Mucosa of gallbladder (tissue), 1 donor: ENCODE data around the gene PDLIM4. TPM values are rescaled to one million over a fixed set of nuclear protein-coding genes. Genes with fewer than 3 reads are reported as not detected.

ENCODE experiments used
- DNase-seq: peaks from one replicate; pipeline ENCODE4 v3.0.0-alpha.2; 2020; ENCODE audit warnings: low spot score
- total RNA-seq: library from RNA; stranded (reverse); gene quantifications from one replicate; pipeline ENCODE4 v1.2.1, GENCODE V29; 2021
- donor health status: DM: no; HTN: no; CAD: no.

The PDLIM4 gene
- total RNA-seq, 1 donor from 2014 or later = 20.7 TPM

- DNase-seq = no peak
Observed at GRCh38 chr5:132281856-132282614, 24.5 kb downstream of the PDLIM4 start.

GRCh38 chr5:132283423-132284043, 26.0 kb downstream of the PDLIM4 start:
- no peak for DNase-seq

GRCh38 chr5:132289097-132289496, 31.6 kb downstream of the PDLIM4 start:
- DNase-seq = no peak

DNA sequence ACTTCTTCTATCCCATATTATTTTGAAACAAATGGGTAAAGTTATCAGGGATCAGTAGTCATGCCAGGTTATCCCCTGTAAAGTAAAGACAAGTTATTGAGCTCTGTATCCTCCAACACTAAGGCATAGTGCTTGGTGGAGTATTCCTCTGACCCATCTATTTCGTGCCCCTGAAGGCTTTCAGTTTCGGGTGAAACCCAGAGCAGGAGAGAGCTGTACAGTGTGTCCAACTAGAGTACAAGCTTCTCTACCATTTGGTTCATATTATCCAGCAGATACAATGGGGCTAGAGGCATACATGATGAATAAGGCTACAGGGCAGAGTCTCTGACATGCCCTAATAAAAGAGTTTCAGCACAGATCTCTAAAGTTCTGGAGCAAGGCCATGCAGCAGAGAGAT, 33.5 kb downstream of the PDLIM4 start:
- DNase-seq = no peak

DNA sequence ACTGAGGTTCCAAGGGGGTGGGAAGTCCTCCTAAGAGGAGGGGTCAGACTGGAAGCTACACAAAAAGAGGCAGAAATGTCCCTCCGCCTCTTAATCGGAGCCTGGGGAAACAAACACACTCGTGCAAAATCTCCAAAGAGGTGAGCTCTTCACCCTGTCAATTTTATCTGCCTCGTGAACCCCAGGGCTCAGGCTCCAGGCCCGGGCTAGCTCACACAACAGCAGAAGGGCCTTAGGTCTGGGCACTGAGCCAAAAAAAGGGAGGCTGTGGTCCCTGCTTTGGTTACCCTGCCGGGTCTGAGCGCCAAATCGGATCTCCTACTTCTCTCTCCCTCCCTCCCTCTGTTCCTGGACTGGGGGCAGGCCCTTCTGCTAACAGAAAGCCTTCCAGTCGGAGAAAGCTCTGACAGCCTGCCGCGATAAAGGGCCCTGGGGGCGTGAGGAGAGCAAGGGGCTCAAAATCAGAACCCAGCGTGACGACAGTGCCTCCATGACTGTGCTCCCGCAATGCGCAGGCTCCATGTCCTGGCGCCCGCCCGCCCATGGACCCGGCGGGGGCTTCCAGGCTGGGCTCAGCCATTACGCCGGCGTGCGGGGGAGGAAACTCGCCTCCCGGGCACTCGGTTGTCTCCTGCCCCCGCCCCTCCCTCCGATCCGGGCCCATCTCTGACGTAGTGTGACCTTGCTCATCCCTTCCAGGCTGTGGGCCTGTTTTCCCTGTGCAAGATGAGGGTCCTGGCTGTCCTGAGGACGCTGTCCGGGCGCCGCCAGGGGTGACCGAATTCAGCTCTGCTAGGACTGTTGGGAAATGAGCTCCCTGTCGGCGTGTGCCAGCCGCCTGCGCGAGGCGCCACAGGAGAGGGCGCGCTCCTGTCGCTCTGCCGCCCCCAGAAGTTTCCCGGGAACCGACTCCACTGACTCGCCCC, 35.8 kb downstream of the PDLIM4 start:
- peak; percentile 82 for DNase-seq

GRCh38 chr5:132293992-132294727, 36.7 kb downstream of the PDLIM4 start, which contains the start of gene SLC22A4:
SLC22A4 (plus strand) TSS chr5:132294394; CDS start chr5:132294617, 223 bp downstream.
- peak; percentile 88 for DNase-seq

GRCh38 chr5:132294728-132295504, 37.4 kb downstream of the PDLIM4 start:
- DNase-seq = peak; percentile 38

DNA sequence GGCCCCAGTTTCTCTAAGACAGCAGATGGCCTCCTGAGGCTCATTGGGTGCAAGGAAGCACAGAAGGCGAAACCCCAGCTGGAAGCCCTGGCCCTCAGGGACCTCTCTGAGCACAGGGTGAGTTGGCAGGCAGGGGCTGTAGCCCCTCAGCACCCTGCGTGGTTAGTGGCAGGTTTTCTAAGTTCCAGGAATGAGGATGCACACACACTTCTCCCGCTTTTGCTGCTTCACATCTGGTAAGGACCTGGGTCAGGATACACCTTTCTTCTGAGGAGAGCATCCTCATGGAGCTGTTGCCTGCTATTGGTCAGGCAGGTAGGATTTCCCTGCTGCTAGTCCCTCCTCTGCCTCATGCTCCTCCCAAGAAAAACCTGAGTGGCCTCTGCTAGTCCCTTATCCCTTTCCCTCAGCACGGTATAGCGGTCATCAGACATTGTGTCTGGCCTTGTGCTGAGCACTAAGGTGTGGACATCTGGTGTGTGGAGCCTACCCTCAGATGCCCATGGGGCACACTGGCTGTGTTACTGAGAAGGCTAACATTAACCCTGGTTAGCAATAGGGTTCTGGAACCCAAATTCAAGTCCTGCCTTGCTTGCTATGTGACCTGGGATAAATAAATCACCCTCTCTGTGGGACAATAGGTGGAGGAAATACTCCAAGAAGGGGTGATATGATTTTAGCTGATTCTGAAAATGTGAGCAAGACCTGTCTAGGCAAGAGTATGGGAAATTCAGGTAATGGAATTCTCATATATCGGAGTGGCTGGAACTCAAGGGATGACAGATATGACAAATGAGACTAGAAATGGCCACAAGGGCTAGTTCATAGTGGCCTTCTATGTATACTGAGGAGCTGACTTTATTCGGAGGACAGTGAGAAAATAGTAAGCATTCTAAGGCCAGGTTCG, 38.3 kb downstream of the PDLIM4 start:
- no peak for DNase-seq

DNA sequence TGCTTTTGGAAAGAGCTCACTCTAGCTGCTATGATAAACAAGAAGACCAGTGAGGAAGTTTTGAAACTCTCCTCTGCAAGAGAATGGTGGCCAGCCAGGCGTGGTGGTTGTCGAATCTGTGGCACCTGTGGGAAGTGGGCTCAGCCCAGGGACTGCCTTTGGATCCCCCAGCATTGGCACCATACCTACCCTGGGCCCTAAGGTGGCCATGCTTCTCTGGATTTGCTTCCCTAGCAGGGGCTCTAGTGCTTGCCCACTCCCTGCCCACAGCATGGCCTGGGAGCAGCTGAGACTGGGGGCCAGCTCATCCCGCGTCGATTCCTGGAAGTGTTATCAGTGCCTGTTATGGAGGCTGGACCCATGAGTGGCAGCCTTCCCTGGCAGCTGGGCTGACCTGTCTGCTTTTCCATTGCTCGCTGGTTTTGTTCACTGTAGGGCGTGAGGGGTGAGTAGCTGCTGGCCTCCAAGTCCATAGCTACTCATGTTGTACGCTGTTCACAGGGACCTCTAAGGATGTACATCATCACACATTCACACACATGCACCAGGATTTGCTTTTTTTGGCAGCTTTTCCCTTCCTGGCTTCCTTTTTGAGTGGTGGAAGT, 39.0 kb downstream of the PDLIM4 start:
- no peak for DNase-seq

DNA sequence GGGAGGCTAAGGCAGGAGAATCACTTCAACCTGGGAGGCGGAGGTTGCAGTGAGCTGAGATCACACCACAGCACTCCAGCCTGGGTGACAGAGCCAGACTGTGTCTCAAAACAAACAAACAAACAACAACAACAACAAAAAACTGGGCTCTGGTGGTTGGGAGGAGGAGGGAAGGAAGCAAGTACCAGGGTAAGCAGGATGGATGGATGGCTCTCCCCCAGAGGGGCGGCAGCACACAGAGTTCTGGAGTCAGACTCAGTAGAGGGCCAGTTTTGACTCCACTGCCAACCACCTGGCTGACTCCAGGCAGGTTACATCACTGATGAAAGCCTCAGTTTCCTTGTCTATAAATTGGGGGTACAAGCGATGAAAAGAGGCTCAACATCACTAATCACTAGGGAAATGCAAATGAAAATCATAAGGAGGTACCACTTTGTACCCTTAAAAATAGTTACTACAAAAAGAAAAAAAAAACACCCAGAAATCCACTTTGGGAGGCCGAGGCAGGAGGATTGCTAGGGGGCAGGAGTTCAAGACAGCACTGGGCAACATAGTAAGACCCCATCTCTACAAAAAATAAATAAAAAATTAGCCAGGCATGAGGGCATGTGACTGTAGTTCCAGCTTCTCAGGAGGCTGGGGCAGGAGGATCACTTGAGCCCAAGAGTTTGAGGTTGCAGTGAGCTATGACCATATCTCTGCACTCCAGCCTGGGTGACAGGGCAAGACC, 39.9 kb downstream of the PDLIM4 start:
- no peak for DNase-seq

DNA sequence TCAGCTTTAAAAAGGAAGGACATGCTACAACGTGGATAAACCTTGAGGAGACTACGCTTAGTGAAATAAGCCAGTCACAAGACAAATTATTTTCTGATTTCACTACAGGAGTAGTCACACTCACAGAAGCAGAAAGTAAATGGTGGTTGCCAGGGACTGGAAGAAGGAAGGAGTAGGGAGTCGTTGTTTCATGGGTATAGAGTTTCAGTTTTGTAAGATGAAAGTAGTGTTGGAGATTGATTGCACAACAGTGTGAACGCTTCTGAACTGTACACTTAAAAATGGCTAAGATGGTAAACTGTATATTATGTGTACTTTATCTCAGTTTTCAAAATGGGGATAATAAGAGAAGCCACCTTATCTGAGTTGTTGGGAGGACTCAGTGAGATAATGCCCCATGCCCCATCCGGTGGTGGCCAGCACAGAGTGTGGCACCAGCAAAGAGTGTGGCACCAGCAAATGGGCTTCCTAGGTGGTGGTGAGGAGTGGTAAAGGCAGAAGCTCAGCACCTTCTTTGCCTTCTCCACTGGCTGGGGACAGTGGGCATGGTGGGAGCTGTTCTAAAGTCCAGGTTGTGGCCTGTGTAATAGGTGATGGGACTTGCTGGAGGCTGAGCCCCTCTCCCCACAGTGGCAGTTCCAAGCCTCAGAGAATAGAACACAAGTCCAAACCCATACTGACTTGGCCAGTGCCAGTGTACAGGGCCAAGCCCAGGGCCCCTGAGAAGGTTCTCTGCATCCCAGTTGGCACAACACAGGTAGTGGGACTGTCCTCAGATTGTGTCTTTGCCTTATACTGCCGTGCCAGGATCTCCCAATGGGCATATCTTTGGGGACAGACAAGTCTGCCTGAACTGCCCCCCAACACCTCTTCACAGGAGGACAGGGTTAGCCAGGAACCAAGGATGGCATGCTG, 41.1 kb downstream of the PDLIM4 start:
- no peak for DNase-seq

- DNase-seq = no peak
Observed at GRCh38 chr5:132299917-132300316, 42.4 kb downstream of the PDLIM4 start.

DNA sequence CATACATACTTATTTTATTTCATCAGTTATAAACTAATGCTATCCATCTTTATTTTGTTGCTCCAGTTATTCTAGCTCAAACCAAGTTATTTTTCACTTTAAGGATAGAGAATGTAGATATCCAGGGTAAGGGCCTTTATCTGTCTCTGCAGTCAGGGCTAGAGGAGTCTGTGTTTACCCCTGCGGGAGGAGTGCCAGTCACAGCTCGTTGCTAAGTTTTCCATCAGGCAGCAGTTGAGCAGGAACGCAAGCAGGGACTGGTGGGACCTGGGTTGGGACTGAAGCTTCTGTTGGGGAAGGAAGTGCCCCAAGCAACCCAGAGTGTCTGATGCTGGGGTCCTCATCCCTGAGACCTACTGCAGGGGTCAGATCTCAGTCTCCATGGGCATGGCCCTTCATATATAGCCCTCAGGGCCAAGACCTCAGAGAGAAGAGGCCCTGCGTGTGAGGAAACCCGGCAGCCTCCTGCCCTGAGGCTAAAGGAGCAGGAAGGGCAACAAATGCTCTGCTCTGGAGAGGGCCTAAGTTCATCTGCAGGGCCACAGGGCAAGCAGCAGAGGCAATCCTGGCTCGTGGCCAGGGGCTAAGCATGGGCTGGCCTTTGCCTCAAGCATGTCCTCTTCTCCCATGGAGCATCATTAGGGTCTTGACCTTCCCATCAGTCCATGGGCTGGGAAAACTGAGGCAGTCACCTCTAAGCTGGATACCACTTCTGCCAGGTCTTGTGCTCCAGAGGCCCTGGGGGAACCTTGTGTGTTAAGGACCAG, 43.3 kb downstream of the PDLIM4 start:
- DNase-seq = no peak

- DNase-seq = peak; percentile 23
Observed at GRCh38 chr5:132301344-132302271, 44.1 kb downstream of the PDLIM4 start.

- DNase-seq = no peak
Observed at GRCh38 chr5:132302413-132302812, 44.9 kb downstream of the PDLIM4 start.

DNA sequence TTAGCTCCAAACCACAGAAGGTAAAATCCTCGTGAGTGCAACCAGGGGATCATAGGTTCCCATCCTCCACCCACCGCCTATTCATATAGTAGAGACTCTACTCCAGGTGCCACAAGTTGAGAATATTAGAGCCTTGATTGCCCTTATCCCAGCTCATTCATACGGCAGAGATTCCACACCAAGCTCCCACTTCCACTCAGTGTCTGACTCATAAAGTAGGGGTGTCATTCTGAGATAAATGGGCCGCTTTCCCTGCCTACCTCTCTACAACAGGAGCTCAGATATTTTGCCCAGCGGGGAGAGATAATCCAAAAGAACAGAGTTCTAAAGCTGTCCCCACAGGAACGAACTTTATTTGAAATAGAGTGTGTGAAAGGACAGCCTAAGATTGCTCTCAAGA, 46.1 kb downstream of the PDLIM4 start:
- DNase-seq = no peak
